Gastroesophageal sphincter (tissue), 3 donors: Measurements from ENCODE around the gene ATRIP.

Experiments
- CTCF ChIP-seq, 4 experiments: fragments of 200-600 bp in 2 of 4; fragments of 450-650 bp in 2 of 4; sonication (generic) in 1 of 4; IDR thresholded peaks; one replicate each; pipeline ENCODE4 v1.5.1; 2017 to 2019; ENCODE audit warnings: antibody characterized with exemption in 4 of 4, mild to moderate bottlenecking in 2 of 4, moderate library complexity in 2 of 4
- EP300 ChIP-seq: sonication (generic); formaldehyde crosslinking; IDR thresholded peaks from one replicate; pipeline ENCODE4 v1.6.1; 2017; ENCODE audit warnings: antibody characterized with exemption, mild to moderate bottlenecking
- POLR2A ChIP-seq, 2 donors: fragments of 450-650 bp; IDR thresholded peaks; one replicate each; pipeline ENCODE4 v1.6.1; 2017; ENCODE audit warnings: antibody characterized with exemption in 2 of 2, mild to moderate bottlenecking in 2 of 2, moderate library complexity in 1 of 2
- POLR2AphosphoS5 ChIP-seq: sonication (generic); formaldehyde crosslinking; IDR thresholded peaks from one replicate; pipeline ENCODE4 v1.6.1; 2017; ENCODE audit warnings: antibody characterized with exemption

- TF ChIP-seq CTCF (IDR thresholded peaks at IDR 0.05): no peak
- no peak for TF ChIP-seq POLR2A (IDR thresholded peaks at IDR 0.05)
- no peak for TF ChIP-seq POLR2AphosphoS5
- TF ChIP-seq EP300: no peak
Measured at GRCh38 chr3:48467110-48467454, 20.5 kb downstream of the ATRIP start.
